ENCODE measurements around the gene IGSF1.

DNA sequence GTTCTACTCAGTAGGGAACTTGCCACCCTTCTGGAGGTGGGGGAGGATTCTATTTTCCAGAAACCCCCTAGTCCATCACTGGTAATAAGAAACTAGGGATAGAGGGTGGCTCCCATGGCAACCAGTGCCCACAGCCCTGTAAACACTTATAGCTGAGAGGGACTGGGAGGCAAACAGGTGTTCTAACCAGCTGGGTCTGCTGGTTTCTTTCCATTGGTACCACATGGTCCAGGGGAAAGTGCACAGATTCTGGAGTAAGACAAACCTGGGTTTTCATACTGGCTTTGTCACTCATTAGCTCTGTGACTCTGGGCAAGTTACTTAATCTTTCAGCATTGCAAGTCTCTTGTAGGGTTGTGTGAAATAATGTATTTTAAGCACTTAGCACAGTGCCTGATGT, 26.9 kb downstream of the IGSF1 start:
- TF ChIP-seq, protein P1, sequence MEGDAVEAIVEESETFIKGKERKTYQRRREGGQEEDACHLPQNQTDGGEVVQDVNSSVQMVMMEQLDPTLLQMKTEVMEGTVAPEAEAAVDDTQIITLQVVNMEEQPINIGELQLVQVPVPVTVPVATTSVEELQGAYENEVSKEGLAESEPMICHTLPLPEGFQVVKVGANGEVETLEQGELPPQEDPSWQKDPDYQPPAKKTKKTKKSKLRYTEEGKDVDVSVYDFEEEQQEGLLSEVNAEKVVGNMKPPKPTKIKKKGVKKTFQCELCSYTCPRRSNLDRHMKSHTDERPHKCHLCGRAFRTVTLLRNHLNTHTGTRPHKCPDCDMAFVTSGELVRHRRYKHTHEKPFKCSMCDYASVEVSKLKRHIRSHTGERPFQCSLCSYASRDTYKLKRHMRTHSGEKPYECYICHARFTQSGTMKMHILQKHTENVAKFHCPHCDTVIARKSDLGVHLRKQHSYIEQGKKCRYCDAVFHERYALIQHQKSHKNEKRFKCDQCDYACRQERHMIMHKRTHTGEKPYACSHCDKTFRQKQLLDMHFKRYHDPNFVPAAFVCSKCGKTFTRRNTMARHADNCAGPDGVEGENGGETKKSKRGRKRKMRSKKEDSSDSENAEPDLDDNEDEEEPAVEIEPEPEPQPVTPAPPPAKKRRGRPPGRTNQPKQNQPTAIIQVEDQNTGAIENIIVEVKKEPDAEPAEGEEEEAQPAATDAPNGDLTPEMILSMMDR (IDR thresholded peaks at IDR 0.05) = no peak
- no peak for TF ChIP-seq POLR2A (IDR thresholded peaks at IDR 0.05)

All from Peyer's patch (tissue), 4 donors.